Heart left ventricle (tissue), 16 donors: ENCODE results near the gene USP17L20. TPM values are rescaled to one million over a fixed set of nuclear protein-coding genes. Genes with fewer than 3 reads are reported as not detected.
"Not testable (repeated sequence)": the region's sequence is repeated elsewhere in the genome, so short reads cannot be mapped to it uniquely, and the experiment has no call there.

Experiments used
- ATAC-seq, 4 donors: fragments of 200-7000 bp; cut with Tn5 transposase; one replicate each; pipeline ENCODE4 v1.9.1; 2020 to 2022; ENCODE audit warnings: moderate library complexity in 4 of 4, mild to moderate bottlenecking in 3 of 4, moderate number of reproducible peaks in 1 of 4
- DNase-seq, 5 donors: peaks; one replicate each; pipeline ENCODE4 v3.0.0-alpha.2; 2020
- H3K27ac ChIP-seq, 12 donors: fragments of 200-600 bp; sonication (generic) in 4 of 12; one replicate each; pipeline versions ENCODE4 v1.5.0 to v1.8.0; 2016 to 2022; ENCODE audit warnings: mild to moderate bottlenecking in 2 of 12
- H3K27me3 ChIP-seq, 9 donors: fragments of 200-600 bp; sonication (generic) in 2 of 9; one replicate each; pipeline versions ENCODE4 v1.5.1 to v1.8.0; 2016 to 2022; ENCODE audit warnings: mild to moderate bottlenecking in 3 of 9
- H3K36me3 ChIP-seq, 9 donors: fragments of 200-600 bp; sonication (generic) in 2 of 9; one replicate each; pipeline versions ENCODE4 v1.5.0 to v1.8.0; 2018 to 2022; ENCODE audit warnings: mild to moderate bottlenecking in 2 of 9
- H3K4me1 ChIP-seq, 12 donors: fragments of 200-600 bp; sonication (generic) in 4 of 12; one replicate each; pipeline versions ENCODE4 v1.5.0 to v1.8.0; 2016 to 2022; ENCODE audit warnings: mild to moderate bottlenecking in 3 of 12
- H3K4me3 ChIP-seq, 12 donors: fragments of 200-600 bp; sonication (generic) in 4 of 12; one replicate each; pipeline versions ENCODE4 v1.5.0 to v1.8.0; 2017 to 2022; ENCODE audit warnings: mild to moderate bottlenecking in 9 of 12, moderate library complexity in 4 of 12
- H3K9me3 ChIP-seq, 12 donors: fragments of 200-600 bp; sonication (generic) in 4 of 12; one replicate each; pipeline versions ENCODE4 v1.5.0 to v1.8.0; 2016 to 2022; ENCODE audit warnings: mild to moderate bottlenecking in 1 of 12
- WGBS, 4 donors: extraction: QIAGEN DNeasy Blood & Tissue Kit in 2 of 4; methylation state at CpG; one replicate each; pipeline versions ENCODE4 v1.1.5 to v1.1.7; 2013 to 2018; 5-methylcytosine and 5-hydroxymethylcytosine counted together
- intact Hi-C, 10 donors: fragments of 100-400 bp; cut with DNase I; formaldehyde crosslinking; loops; one replicate each; pipeline versions ENCODE4 v1.11.1 to v1.14.2; 2022
- long read RNA-seq, 3 donors: library from polyadenylated mRNA; unstranded; transcript quantifications; one replicate each; pipeline ENCODE4 v2.0.0, GENCODE V29; 2020 to 2021
- polyA plus RNA-seq, 2 donors: library from polyadenylated mRNA; stranded (reverse); fragments of 200-250 nt; gene quantifications; one replicate each; pipeline ENCODE4 v1.2.3, GENCODE V29; 2013
- total RNA-seq, 9 donors: library from RNA; depleted of rRNA in 2 of 9; stranded (reverse); fragments of >200 nt in 2 of 9; fragmentation: NEBNext Ultra II Directional in 3 of 9; extraction: Animal tissue kit (Norgen Biotek cat#: 25700) in 3 of 9; gene quantifications; one replicate each; pipeline versions ENCODE4 v1.1.0 to v1.2.4, GENCODE V29; 2016 to 2023
- donor health status: ischemic (EF 13 %, LVEDD 7.1; RV severe dilation, severe dysfunction).
- donor health status: healthy with polysubstance abuse.
- donor health status: DM: no; HTN: yes; CAD: no.
- donor health status: DM: no; HTN: no; CAD: no.
- donor health status: ischemic (EF 25% LVEDD 6.9; RV normal size, moderate dysfunction).
- donor health status: ischemic (EF 25% LVEDD 5.7; RV mildly dilated, moderate dysfunction).
- donor health status: healthy.
- donor health status: DM: yes; HTN: yes; CAD: no.
- donor health status: ischemic (EF 35%, LVEDD 5.7; RV mildly dilated, moderate dysfunction).
- donor health status: nonischemic (EF 11% LVEDD 7.7; RV severe dilation, severe dysfunction).
- donor health status: DM: yes; HTN: yes; CAD: no.
- donor health status: PGD.
- donor health status: ischemic (EF 29% LVEDD 5.4; RV normal size, mild dysfunction).
- donor health status: nonischemic (EF 23%, LVEDD 6.1; RV moderate dilation, normal function).

Gene USP17L20, protein sequence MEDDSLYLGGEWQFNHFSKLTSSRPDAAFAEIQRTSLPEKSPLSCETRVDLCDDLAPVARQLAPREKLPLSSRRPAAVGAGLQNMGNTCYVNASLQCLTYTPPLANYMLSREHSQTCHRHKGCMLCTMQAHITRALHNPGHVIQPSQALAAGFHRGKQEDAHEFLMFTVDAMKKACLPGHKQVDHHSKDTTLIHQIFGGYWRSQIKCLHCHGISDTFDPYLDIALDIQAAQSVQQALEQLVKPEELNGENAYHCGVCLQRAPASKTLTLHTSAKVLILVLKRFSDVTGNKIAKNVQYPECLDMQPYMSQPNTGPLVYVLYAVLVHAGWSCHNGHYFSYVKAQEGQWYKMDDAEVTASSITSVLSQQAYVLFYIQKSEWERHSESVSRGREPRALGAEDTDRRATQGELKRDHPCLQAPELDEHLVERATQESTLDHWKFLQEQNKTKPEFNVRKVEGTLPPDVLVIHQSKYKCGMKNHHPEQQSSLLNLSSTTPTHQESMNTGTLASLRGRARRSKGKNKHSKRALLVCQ
- total RNA-seq, result not detected
- polyA plus RNA-seq, result not detected
- long read RNA-seq, donor 1, result 0 reads
- long read RNA-seq, donor 2, result 0 reads
- long read RNA-seq, donor 3, result 0 reads

DNA sequence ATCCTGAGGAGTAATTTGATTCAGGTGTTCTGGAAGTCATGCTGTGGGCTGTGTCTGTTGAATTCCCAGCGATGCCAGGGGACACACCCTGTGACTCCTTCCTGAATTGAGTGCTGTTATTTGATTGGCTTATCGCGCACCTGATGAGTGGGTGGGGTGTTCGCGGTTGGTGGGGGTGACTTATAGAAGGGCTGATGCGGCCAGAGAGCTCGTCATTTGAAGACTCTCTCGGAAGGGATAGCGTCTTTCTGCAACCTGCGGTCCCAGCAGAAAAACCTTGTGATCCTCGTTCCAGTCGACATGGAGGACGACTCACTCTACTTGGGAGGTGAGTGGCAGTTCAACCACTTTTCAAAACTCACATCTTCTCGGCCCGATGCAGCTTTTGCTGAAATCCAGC, at the start of gene USP17L20:
Gene USP17L20 (plus strand): TSS at position 301 of the 400 bp plus-strand sequence. CDS start 0 bp downstream, at position 301.
- H3K27me3 ChIP-seq, DNase-seq, intact Hi-C loops, H3K27ac ChIP-seq, H3K36me3 ChIP-seq, H3K4me1 ChIP-seq, H3K4me3 ChIP-seq, ATAC-seq, H3K9me3 ChIP-seq: not testable (repeated sequence)
- no CpG with 5 or more reads among the region's 15 CpGs for WGBS, 4 donors

DNA sequence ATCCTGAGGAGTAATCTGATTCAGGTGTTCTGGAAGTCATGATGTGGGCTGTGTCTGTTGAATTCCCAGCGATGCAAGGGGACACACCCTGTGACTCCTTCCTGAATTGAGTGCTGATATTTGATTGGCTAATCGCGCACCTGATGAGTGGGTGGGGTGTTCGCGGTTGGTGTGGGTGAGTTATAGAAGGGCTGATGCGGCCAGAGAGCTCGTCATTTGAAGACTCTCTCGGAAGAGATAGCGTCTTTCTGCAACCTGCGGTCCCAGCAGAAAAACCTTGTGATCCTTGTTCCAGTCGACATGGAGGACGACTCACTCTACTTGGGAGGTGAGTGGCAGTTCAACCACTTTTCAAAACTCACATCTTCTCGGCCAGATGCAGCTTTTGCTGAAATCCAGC, 47.6 kb upstream of the USP17L20 start, which contains the start of gene USP17L10:
Gene USP17L10 (plus strand): TSS at position 301 of the 400 bp plus-strand sequence. CDS start 0 bp downstream, at position 301.
- ATAC-seq, H3K27me3 ChIP-seq, intact Hi-C loops, H3K4me1 ChIP-seq, H3K36me3 ChIP-seq, H3K9me3 ChIP-seq, H3K4me3 ChIP-seq, H3K27ac ChIP-seq, DNase-seq: not testable (repeated sequence)
- WGBS, 4 donors, result 87 to 88% methylated on average over 4 to 12 of the region's 13 CpGs; no CpG with 5 or more reads in 2 of the 4 donors

DNA sequence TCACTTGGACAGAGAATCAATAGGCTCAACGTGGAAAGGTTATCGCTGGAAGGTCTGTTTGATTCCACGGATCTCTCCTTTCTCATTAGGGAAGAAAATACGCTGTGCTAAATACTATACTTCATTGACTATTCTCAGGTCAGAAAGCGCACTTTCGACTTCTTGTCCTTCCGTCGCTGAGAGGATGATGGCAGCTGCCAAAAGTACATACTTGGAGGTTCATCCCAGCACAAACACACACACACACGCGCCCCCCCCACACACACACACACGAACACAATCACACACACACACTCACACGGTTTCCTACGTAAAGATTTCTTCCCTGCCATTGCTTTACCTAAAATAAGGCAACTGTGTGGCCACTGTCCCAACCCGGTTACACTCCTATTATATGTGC, 43.2 kb upstream of the USP17L20 start:
- DNase-seq, result peak in 2 of 5 donors; percentile 1 to 9
- H3K27ac ChIP-seq, H3K4me3 ChIP-seq, intact Hi-C loops, H3K4me1 ChIP-seq, H3K27me3 ChIP-seq, H3K9me3 ChIP-seq, ATAC-seq, H3K36me3 ChIP-seq: not testable (repeated sequence)
- WGBS, 4 donors, result 67 to 82% (median 79%) methylated on average over 9 to 11 of the region's 14 CpGs

DNA sequence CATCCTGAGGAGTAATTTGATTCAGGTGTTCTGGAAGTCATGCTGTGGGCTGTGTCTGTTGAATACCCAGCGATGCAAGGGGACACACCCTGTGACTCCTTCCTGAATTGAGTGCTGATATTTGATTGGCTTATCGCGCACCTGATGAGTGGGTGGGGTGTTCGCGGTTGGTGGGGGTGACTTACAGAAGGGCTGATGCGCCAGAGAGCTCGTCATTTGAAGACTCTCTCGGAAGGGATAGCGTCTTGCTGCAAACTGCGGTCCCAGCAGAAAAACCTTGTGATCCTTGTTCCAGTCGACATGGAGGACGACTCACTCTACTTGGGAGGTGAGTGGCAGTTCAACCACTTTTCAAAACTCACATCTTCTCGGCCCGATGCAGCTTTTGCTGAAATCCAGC, 42.8 kb upstream of the USP17L20 start, which contains the start of gene USP17L11:
Gene USP17L11 (plus strand): TSS at position 301 of the 400 bp plus-strand sequence. CDS start 0 bp downstream, at position 301.
- H3K27ac ChIP-seq, intact Hi-C loops, H3K9me3 ChIP-seq, H3K36me3 ChIP-seq, H3K4me1 ChIP-seq, ATAC-seq, DNase-seq, H3K27me3 ChIP-seq, H3K4me3 ChIP-seq: not testable (repeated sequence)
- WGBS, 4 donors, result 90 to 100% methylated on average over 1 to 12 of the region's 14 CpGs; no CpG with 5 or more reads in 2 of the 4 donors

DNA sequence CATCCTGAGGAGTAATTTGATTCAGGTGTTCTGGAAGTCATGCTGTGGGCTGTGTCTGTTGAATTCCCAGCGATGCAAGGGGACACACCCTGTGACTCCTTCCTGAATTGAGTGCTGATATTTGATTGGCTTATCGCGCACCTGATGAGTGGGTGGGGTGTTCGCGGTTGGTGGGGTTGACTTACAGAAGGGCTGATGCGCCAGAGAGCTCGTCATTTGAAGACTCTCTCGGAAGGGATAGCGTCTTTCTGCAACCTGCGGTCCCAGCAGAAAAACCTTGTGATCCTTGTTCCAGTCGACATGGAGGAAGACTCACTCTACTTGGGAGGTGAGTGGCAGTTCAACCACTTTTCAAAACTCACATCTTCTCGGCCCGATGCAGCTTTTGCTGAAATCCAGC, 38.1 kb upstream of the USP17L20 start, which contains the start of gene USP17L12:
Gene USP17L12 (plus strand): TSS at position 301 of the 400 bp plus-strand sequence. CDS start 0 bp downstream, at position 301.
- H3K27ac ChIP-seq, H3K4me1 ChIP-seq, DNase-seq, intact Hi-C loops, H3K9me3 ChIP-seq, H3K36me3 ChIP-seq, ATAC-seq, H3K4me3 ChIP-seq, H3K27me3 ChIP-seq: not testable (repeated sequence)
- WGBS, 4 donors, result no CpG with 5 or more reads among the region's 13 CpGs

DNA sequence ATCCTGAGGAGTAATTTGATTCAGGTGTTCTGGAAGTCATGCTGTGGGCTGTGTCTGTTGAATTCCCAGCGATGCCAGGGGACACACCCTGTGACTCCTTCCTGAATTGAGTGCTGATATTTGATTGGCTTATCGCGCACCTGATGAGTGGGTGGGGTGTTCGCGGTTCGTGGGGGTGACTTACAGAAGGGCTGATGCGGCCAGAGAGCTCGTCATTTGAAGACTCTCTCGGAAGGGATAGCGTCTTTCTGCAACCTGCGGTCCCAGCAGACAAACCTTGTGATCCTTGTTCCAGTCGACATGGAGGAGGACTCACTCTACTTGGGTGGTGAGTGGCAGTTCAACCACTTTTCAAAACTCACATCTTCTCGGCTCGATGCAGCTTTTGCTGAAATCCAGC, 33.3 kb upstream of the USP17L20 start, which contains the start of gene USP17L13:
Gene USP17L13 (plus strand): TSS at position 301 of the 400 bp plus-strand sequence. CDS start 0 bp downstream, at position 301.
- H3K27me3 ChIP-seq, H3K4me3 ChIP-seq, H3K4me1 ChIP-seq, H3K9me3 ChIP-seq, ATAC-seq, intact Hi-C loops, H3K27ac ChIP-seq, DNase-seq, H3K36me3 ChIP-seq: not testable (repeated sequence)
- WGBS, 4 donors, result no CpG with 5 or more reads among the region's 14 CpGs

DNA sequence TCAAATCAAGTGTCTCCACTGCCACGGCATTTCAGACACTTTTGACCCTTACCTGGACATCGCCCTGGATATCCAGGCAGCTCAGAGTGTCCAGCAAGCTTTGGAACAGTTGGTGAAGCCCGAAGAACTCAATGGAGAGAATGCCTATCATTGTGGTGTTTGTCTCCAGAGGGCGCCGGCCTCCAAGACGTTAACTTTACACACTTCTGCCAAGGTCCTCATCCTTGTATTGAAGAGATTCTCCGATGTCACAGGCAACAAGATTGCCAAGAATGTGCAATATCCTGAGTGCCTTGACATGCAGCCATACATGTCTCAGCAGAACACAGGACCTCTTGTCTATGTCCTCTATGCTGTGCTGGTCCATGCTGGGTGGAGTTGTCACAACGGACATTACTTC, 27.7 kb upstream of the USP17L20 start:
- intact Hi-C loops, H3K4me1 ChIP-seq, ATAC-seq, H3K36me3 ChIP-seq, H3K9me3 ChIP-seq, H3K27me3 ChIP-seq, H3K27ac ChIP-seq, H3K4me3 ChIP-seq: not testable (repeated sequence)
- 81 to 86% (median 83%) methylated on average over 5 to 6 of the region's 8 CpGs for WGBS, 4 donors
- peak in 1 of 5 donors; percentile 1 for DNase-seq

DNA sequence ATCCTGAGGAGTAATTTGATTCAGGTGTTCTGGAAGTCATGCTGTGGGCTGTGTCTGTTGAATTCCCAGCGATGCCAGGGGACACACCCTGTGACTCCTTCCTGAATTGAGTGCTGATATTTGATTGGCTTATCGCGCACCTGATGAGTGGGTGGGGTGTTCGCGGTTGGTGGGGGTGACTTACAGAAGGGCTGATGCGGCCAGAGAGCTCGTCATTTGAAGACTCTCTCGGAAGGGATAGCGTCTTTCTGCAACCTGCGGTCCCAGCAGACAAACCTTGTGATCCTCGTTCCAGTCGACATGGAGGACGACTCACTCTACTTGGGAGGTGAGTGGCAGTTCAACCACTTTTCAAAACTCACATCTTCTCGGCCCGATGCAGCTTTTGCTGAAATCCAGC, 23.8 kb upstream of the USP17L20 start, which contains the start of gene USP17L15:
Gene USP17L15 (plus strand): TSS at position 301 of the 400 bp plus-strand sequence. CDS start 0 bp downstream, at position 301.
- H3K4me1 ChIP-seq, DNase-seq, H3K27ac ChIP-seq, intact Hi-C loops, H3K36me3 ChIP-seq, H3K27me3 ChIP-seq, H3K4me3 ChIP-seq, ATAC-seq, H3K9me3 ChIP-seq: not testable (repeated sequence)
- no CpG with 5 or more reads among the region's 15 CpGs for WGBS, 4 donors

DNA sequence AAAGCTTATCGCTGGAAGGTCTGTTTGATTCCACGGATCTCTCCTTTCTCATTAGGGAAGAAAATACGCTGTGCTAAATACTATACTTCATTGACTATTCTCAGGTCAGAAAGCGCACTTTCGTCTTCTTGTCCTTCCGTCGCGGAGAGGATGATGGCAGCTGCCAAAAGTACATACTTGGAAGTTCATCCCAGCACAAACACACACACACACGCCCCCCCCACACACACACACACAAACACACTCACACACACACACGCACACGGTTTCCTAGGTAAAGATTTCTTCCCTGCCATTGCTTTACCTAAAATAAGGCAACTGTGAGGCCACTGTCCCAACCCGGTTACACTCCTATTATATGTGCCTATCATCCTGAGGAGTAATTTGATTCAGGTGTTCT, 19.5 kb upstream of the USP17L20 start:
- WGBS, 4 donors, result 83% methylated on average over 11 of the region's 12 CpGs; no CpG with 5 or more reads in 2 of the 4 donors
- H3K4me3 ChIP-seq, H3K9me3 ChIP-seq, ATAC-seq, H3K36me3 ChIP-seq, H3K4me1 ChIP-seq, intact Hi-C loops, H3K27ac ChIP-seq, H3K27me3 ChIP-seq: not testable (repeated sequence)
- peak in 3 of 5 donors; percentile 5 to 70 (median 8) for DNase-seq

DNA sequence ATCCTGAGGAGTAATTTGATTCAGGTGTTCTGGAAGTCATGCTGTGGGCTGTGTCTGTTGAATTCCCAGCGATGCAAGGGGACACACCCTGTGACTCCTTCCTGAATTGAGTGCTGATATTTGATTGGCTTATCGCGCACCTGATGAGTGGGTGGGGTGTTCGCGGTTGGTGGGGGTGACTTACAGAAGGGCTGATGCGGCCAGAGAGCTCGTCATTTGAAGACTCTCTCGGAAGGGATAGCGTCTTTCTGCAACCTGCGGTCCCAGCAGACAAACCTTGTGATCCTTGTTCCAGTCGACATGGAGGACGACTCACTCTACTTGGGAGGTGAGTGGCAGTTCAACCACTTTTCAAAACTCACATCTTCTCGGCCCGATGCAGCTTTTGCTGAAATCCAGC, 14.3 kb upstream of the USP17L20 start, which contains the start of gene USP17L17:
Gene USP17L17 (plus strand): TSS at position 301 of the 400 bp plus-strand sequence. CDS start 0 bp downstream, at position 301.
- H3K4me3 ChIP-seq, H3K4me1 ChIP-seq, H3K27ac ChIP-seq, DNase-seq, H3K9me3 ChIP-seq, H3K27me3 ChIP-seq, intact Hi-C loops, ATAC-seq, H3K36me3 ChIP-seq: not testable (repeated sequence)
- WGBS, 4 donors, result 79 to 91% (median 88%) methylated on average over 5 to 10 of the region's 14 CpGs
